H1 (cell line): Measurements from ENCODE around the gene ZNF521. TPM values are rescaled to one million over a fixed set of nuclear protein-coding genes. Genes with fewer than 3 reads are reported as not detected.

ENCODE experiments used
- CHD7 ChIP-seq: fragments of 300-600 bp; sonication (generic); IDR thresholded peaks from 2 replicates; pipeline ENCODE4 v1.7.1; 2012; ENCODE audit warnings: low read length, moderate library complexity, mild to moderate bottlenecking, inconsistent platforms; ENCODE audit not compliant: insufficient replicate concordance
- EP300 ChIP-seq, 2 experiments: IDR thresholded peaks; 1 replicate in 1 of 2; 2 replicates in 1 of 2; pipeline ENCODE4 v1.6.1; 2011 to 2012; ENCODE audit warnings: low read depth in 2 of 2, low read length in 2 of 2, mild to moderate bottlenecking in 2 of 2, borderline replicate concordance in 1 of 2, inconsistent platforms in 1 of 2, moderate library complexity in 1 of 2
- HDAC6 ChIP-seq: IDR thresholded peaks from one replicate; pipeline ENCODE4 v1.7.1; 2012; ENCODE audit warnings: low read depth, mild to moderate bottlenecking, inconsistent platforms, low read length, moderate library complexity
- MAX ChIP-seq: IDR thresholded peaks from 2 replicates; pipeline ENCODE4 v1.6.1; 2012; ENCODE audit warnings: inconsistent platforms
- NANOG ChIP-seq: IDR thresholded peaks from 2 replicates; pipeline ENCODE4 v1.6.1; 2011; ENCODE audit warnings: low read length, low read depth, mild to moderate bottlenecking, inconsistent platforms; ENCODE audit not compliant: insufficient read depth, poor library complexity, severe bottlenecking
- POLR2A ChIP-seq, 2 experiments: IDR thresholded peaks; 1 replicate in 1 of 2; 2 replicates in 1 of 2; pipeline ENCODE4 v1.6.1; 2011; ENCODE audit warnings: low read depth in 2 of 2, low read length in 2 of 2, mild to moderate bottlenecking in 2 of 2; ENCODE audit errors: control extremely low read depth in 1 of 2
- POLR2AphosphoS5 ChIP-seq: IDR thresholded peaks from 2 replicates; pipeline ENCODE4 v1.6.1; 2011; ENCODE audit warnings: low read depth, low read length
- SIX5 ChIP-seq: IDR thresholded peaks from 2 replicates; pipeline ENCODE4 v1.6.1; 2011; ENCODE audit warnings: mild to moderate bottlenecking, low read depth, low read length
- SP2 ChIP-seq: IDR thresholded peaks from 2 replicates; pipeline ENCODE4 v1.6.1; 2012; ENCODE audit warnings: mild to moderate bottlenecking, low read length, inconsistent platforms
- polyA plus RNA-seq, 7 experiments: library from polyadenylated mRNA; depleted of rRNA in 3 of 7; stranded (reverse) in 5 of 7; unstranded in 2 of 7; fragments of >200 nt in 5 of 7; fragments of 200-250 nt in 2 of 7; gene quantifications; 1 replicate in 5 of 7; 2 replicates in 1 of 7; 4 replicates in 1 of 7; pipeline versions ENCODE4 v1.2.1 to v1.2.3, GENCODE V29; 2011 to 2013; ENCODE audit warnings: missing spikeins in 2 of 7, mixed read lengths in 2 of 7
- total RNA-seq: library from RNA; stranded (reverse); fragmentation: NEBNext Ultra II Directional; extraction: Animal tissue kit (Norgen Biotek cat#: 25700); gene quantifications from 2 replicates; pipeline ENCODE4 v1.2.1, GENCODE V29; 2021

ZNF521 gene
- total and polyA plus RNA-seq, 2 of the 8 experiments (the other 6 are each of a cell fraction or from before 2014, with no cell fraction given), result 9.5 to 15.8 TPM

- no peak for TF ChIP-seq CHD7
- no peak for TF ChIP-seq SP2
- no peak for TF ChIP-seq POLR2AphosphoS5
- TF ChIP-seq MAX, result no peak
- TF ChIP-seq NANOG, result no peak
- TF ChIP-seq POLR2A (IDR thresholded peaks at IDR 0.05; ENCODE audit: control extremely low read depth in 1 of 2, low read depth in 2 of 2, low read length in 2 of 2), result no peak
- TF ChIP-seq SIX5, result no peak
- no peak for TF ChIP-seq HDAC6
- TF ChIP-seq EP300 (IDR thresholded peaks at IDR 0.05; ENCODE audit: borderline replicate concordance in 1 of 2, low read depth in 2 of 2, low read length in 2 of 2), result no peak
Observed at GRCh38 chr18:25399554-25399953, 47.6 kb upstream of the ZNF521 start (continued).
